ENCODE data around the gene TBCD. TPM values are rescaled to one million over a fixed set of nuclear protein-coding genes. Genes with fewer than 3 reads are reported as not detected.

TBCD gene
- total RNA-seq, 1 donor from 2014 or later = 49.9 TPM

DNA sequence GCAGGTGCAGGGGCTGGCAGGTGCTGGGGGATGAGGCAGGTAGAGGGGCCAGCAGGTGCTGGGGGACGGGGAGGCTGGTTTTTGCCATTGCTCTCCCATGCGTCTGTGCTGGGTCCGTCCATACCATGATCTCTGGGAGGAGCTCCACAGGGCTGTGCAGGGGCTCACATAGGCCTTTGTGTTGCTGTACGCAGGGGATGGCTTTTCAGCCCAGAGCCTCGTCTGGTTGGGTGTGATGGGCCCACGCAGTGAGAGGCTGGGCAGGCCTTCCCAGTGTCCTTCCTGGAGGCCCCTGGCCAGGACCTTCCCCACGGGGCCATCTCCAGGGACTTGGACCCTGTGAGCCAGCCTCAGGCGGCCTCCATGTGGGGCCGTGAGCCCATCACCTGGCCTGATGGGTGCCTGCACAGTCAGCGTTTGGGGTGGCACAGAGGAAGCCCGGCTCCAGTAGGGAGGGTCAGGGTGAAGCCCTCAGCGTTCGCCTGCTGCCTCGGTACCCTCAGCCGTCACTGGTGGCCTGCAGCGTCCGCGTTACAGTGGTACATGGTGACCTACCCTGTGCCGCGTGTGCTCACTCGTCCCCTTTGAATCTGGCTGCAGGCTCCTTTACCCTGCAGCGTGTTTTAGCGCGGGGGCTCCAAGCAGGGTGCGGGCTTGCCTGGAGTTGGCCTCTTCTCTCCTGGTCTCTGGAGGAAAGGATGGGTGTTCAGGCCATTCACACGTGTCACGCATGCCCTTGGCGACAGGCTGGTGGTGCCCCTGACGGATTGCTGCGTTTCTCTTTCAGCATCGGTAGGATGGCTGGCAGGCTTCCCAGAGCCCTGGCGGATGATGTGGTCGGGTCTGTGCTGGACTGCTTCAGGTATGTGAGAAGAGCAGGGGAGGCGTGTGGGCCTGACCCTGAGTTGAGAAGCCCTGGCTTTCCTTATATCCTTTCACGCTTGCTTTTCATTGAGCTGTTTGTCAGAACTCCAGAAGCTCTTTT lies 57.3 kb downstream of the TBCD start:
- ATAC-seq (ENCODE audit: low read depth) = no peak
- intact Hi-C loops (cut with micrococcal nuclease) = no loop called here
- Mint-ChIP-seq H3K4me1 (no peaks in the 10 kb centered on the region), H3K9me3 (no peaks in the 10 kb centered on the region), H3K36me3 (ENCODE audit: low read depth) (peaks cover 56% of the 10 kb centered on the region), H3K4me3 (no peak overlapping the region), H3K27me3 (no peaks in the 10 kb centered on the region), H3K27ac (no peak overlapping the region)
- POLR2A ChIA-PET = no interaction called here
- TF ChIP-seq, protein P1, sequence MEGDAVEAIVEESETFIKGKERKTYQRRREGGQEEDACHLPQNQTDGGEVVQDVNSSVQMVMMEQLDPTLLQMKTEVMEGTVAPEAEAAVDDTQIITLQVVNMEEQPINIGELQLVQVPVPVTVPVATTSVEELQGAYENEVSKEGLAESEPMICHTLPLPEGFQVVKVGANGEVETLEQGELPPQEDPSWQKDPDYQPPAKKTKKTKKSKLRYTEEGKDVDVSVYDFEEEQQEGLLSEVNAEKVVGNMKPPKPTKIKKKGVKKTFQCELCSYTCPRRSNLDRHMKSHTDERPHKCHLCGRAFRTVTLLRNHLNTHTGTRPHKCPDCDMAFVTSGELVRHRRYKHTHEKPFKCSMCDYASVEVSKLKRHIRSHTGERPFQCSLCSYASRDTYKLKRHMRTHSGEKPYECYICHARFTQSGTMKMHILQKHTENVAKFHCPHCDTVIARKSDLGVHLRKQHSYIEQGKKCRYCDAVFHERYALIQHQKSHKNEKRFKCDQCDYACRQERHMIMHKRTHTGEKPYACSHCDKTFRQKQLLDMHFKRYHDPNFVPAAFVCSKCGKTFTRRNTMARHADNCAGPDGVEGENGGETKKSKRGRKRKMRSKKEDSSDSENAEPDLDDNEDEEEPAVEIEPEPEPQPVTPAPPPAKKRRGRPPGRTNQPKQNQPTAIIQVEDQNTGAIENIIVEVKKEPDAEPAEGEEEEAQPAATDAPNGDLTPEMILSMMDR (IDR thresholded peaks at IDR 0.05) = no peak
- DNase-seq = no peak
- CTCF ChIA-PET = interaction anchor here (0.8 kb wide), 1 partner anchor 10 kb away, joined by 3 read pairs; no protein-coding TSS in a partner anchor

DNA sequence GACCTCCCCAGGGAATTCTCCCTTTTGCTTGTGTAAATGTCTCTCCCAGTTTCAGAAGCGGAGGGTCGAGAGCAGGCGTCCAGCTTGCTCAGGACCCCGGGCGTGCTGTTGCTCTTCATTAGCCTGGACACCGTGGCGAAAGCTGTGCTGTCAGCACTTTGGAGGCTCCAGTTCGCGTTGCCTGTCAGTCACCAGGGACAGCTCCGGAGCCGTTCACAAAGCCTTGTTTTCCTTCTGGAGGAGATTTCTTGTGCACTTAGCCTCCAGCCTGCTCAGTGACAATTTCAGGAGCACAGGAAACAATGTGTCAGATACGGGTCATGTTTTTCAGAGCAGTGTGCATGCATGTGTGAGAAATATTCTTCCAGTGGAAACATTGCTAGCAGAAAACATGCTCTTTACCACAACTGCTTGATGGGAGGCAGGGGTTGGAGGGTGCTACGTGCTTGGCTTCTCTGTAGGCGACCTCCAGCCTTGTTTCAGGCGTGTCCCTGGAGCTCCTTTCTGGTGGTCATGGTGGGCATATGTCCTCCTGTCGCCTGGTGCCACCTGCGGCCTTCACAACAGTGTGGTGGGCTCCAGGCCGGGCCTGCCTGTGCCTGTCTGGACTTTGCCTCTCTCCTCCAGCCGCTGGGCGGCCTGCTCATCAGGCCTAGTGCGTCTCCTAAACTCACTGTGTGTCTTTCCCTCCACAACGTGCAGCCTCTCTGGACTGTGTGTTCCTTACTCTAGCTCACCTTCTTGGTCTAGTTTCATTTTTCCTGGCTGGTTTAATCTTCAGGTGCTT lies 59.0 kb downstream of the TBCD start:
- Mint-ChIP-seq H3K9me3 (no peaks in the 10 kb centered on the region), H3K4me3 (no peak overlapping the region), H3K27ac (no peak overlapping the region), H3K27me3 (no peaks in the 10 kb centered on the region), H3K4me1 (no peaks in the 10 kb centered on the region), H3K36me3 (ENCODE audit: low read depth) (peaks cover 66% of the 10 kb centered on the region)
- intact Hi-C loops (cut with micrococcal nuclease) = no loop called here
- TF ChIP-seq, protein P1 (IDR thresholded peaks at IDR 0.05) = no peak
- ATAC-seq (ENCODE audit: low read depth) (no peak), DNase-seq (no peak)
- ChIA-PET CTCF (no interaction called here), POLR2A (no interaction called here)

DNA sequence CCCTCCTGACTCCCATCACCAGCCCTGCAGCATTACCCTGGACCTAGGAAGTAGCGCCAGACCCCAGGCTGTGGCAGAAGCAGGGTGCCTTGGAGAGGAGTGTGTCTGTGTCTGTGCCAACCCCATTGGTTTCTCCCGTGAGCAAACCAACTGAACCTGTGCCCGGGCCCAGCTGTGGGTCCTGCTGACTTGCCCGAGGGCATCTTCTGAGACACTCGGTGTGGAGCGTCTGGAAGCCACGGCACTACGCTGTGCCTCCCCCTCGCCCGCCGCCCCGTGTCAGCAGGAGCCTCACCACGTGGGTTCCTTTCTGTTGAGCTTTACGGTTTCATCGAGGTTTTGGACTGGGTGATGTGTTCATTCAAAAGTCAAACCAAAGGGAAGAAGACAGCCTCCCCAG lies 60.2 kb downstream of the TBCD start:
- ATAC-seq (ENCODE audit: low read depth) (no peak), DNase-seq (no peak)
- TF ChIP-seq, protein P1 (IDR thresholded peaks at IDR 0.05) = no peak
- H3K4me3 Mint-ChIP-seq = no peak overlapping the region
- H3K9me3 Mint-ChIP-seq = no peaks in the 10 kb centered on the region
- H3K36me3 Mint-ChIP-seq (ENCODE audit: low read depth) = peaks cover 62% of the 10 kb centered on the region
- POLR2A ChIA-PET = no interaction called here
- CTCF ChIA-PET = no interaction called here
- H3K4me1 Mint-ChIP-seq = no peaks in the 10 kb centered on the region
- H3K27ac Mint-ChIP-seq = no peak overlapping the region
- intact Hi-C loops (cut with micrococcal nuclease) = no loop called here
- no peaks in the 10 kb centered on the region for H3K27me3 Mint-ChIP-seq

DNA sequence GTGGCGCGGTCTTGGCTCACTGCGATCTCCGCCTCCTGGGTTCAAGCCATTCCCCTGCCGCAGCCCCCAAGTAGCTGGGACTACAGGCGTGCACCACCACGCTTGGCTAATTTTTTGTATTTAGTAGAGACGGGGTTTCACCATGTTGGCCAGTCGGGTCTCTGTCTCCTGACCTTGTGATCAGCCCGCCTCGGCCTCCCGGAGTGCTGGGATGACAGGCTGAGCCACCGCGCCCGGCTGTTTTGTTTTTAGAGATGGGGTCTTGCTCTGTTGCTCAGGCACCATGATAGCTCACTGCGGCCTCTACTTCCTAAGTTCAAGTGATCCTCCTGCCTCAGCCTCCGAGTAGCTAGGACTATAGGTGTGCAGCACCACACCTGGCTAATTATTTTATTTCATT lies 60.7 kb downstream of the TBCD start:
- Mint-ChIP-seq H3K9me3 (no peaks in the 10 kb centered on the region), H3K36me3 (ENCODE audit: low read depth) (peaks cover 62% of the 10 kb centered on the region), H3K27ac (no peak overlapping the region), H3K4me3 (no peak overlapping the region), H3K27me3 (no peaks in the 10 kb centered on the region), H3K4me1 (peaks cover 3% of the 10 kb centered on the region)
- CTCF ChIA-PET = no interaction called here
- TF ChIP-seq, protein P1 (IDR thresholded peaks at IDR 0.05) = no peak
- intact Hi-C loops (cut with micrococcal nuclease) = no loop called here
- no peak for DNase-seq
- ATAC-seq (ENCODE audit: low read depth) = no peak
- POLR2A ChIA-PET = no interaction called here

Measured in activated B cell treated with CpG ODN at 0.5 μM for 24 hours (primary cell).